WTC11 (cell line): Measurements from ENCODE around the gene USP26. TPM values are rescaled to one million over a fixed set of nuclear protein-coding genes. Genes with fewer than 3 reads are reported as not detected.
"Not testable (repeated sequence)": the region's sequence is repeated elsewhere in the genome, so short reads cannot be mapped to it uniquely, and the experiment has no call there.

Source experiments
- ATAC-seq: fragments of 200-7000 bp; cut with Tn5 transposase; 2 replicates; pipeline ENCODE4 v1.10.0; 2021; ENCODE audit warnings: mild to moderate bottlenecking, moderate library complexity
- CTCF ChIA-PET: fragments of 300-600 bp; sonication (Branson Sonifier 250); formaldehyde crosslinking; loops from one replicate; lab custom pipeline; 2021; ENCODE audit warnings: antibody characterized with exemption; lab: Charles Lee
- POLR2A ChIA-PET: fragments of 350-600 bp; sonication (Branson Sonifier 250); formaldehyde crosslinking; loops from one replicate; lab custom pipeline; 2021; ENCODE audit warnings: antibody characterized with exemption; lab: Charles Lee
- DNase-seq: peaks from one replicate; pipeline ENCODE4 v3.0.0; 2021; ENCODE audit warnings: low spot score
- H3K27ac Mint-ChIP-seq: 2 replicates; pipeline ENCODE4 v1.8.0; 2021; ENCODE audit warnings: mixed read lengths
- H3K27me3 Mint-ChIP-seq: 2 replicates; pipeline ENCODE4 v1.8.0; 2021; ENCODE audit warnings: low read depth, mild to moderate bottlenecking, moderate library complexity, mixed read lengths
- H3K36me3 Mint-ChIP-seq: 2 replicates; pipeline ENCODE4 v1.8.0; 2021; ENCODE audit warnings: mixed read lengths
- H3K4me1 Mint-ChIP-seq: 2 replicates; pipeline ENCODE4 v1.8.0; 2022; ENCODE audit warnings: mixed read lengths
- H3K4me3 Mint-ChIP-seq: 2 replicates; pipeline ENCODE4 v1.8.0; 2021; ENCODE audit warnings: mild to moderate bottlenecking, moderate library complexity, mixed read lengths
- H3K9me3 Mint-ChIP-seq: 2 replicates; pipeline ENCODE4 v1.8.0; 2021; ENCODE audit warnings: mixed read lengths
- ATF6 ChIP-seq: sonication (generic); formaldehyde crosslinking; IDR thresholded peaks from 2 replicates; pipeline ENCODE4 v1.8.1; 2023; ENCODE audit warnings: mild to moderate bottlenecking, missing genetic modification reagents
- CBFB ChIP-seq: sonication (generic); formaldehyde crosslinking; IDR thresholded peaks from 2 replicates; pipeline ENCODE4 v1.8.1; 2022; ENCODE audit warnings: mild to moderate bottlenecking, low read depth, missing genetic modification reagents
- ELF4 ChIP-seq: sonication (generic); formaldehyde crosslinking; IDR thresholded peaks from 2 replicates; pipeline ENCODE4 v1.8.1; 2022; ENCODE audit warnings: low read depth, mild to moderate bottlenecking, moderate library complexity, missing genetic modification reagents
- ETV6 ChIP-seq: sonication (generic); formaldehyde crosslinking; IDR thresholded peaks from 2 replicates; pipeline ENCODE4 v1.8.1; 2022; ENCODE audit warnings: mild to moderate bottlenecking, missing genetic modification reagents
- FOXJ3 ChIP-seq: sonication (generic); formaldehyde crosslinking; IDR thresholded peaks from 2 replicates; pipeline ENCODE4 v1.9.0; 2021; ENCODE audit warnings: missing genetic modification reagents, mild to moderate bottlenecking, borderline replicate concordance
- FOXK1 ChIP-seq: sonication (generic); formaldehyde crosslinking; IDR thresholded peaks from 2 replicates; pipeline ENCODE4 v1.8.0; 2022; ENCODE audit warnings: mild to moderate bottlenecking, moderate library complexity, missing genetic modification reagents
- GABPB1 ChIP-seq: sonication (generic); formaldehyde crosslinking; IDR thresholded peaks from 2 replicates; pipeline ENCODE4 v1.8.1; 2023; ENCODE audit warnings: mild to moderate bottlenecking, missing genetic modification reagents
- IRF2 ChIP-seq: sonication (generic); formaldehyde crosslinking; IDR thresholded peaks from 2 replicates; pipeline ENCODE4 v1.8.0; 2022; ENCODE audit warnings: low read depth, missing genetic modification reagents, borderline replicate concordance
- NFYB ChIP-seq: sonication (generic); formaldehyde crosslinking; conservative IDR thresholded peaks from 2 replicates; pipeline ENCODE4 v1.8.0; 2022; ENCODE audit warnings: low read depth, missing genetic modification reagents
- NR1H2 ChIP-seq: sonication (generic); formaldehyde crosslinking; IDR thresholded peaks from 2 replicates; pipeline ENCODE4 v1.9.0; 2021; ENCODE audit warnings: mild to moderate bottlenecking, moderate library complexity, missing genetic modification reagents
- OVOL2 ChIP-seq: fragments of 250-450 bp; sonication (Bioruptor Pico); IDR thresholded peaks from 2 replicates; pipeline ENCODE4 v1.9.0; 2021; ENCODE audit warnings: mild to moderate bottlenecking, borderline replicate concordance
- RELA ChIP-seq: sonication (generic); formaldehyde crosslinking; IDR thresholded peaks from 2 replicates; pipeline ENCODE4 v1.8.1; 2022; ENCODE audit warnings: missing genetic modification reagents, mild to moderate bottlenecking, borderline replicate concordance
- SMAD4 ChIP-seq: sonication (generic); formaldehyde crosslinking; IDR thresholded peaks from 2 replicates; pipeline ENCODE4 v1.8.0; 2022; ENCODE audit warnings: mild to moderate bottlenecking, missing genetic modification reagents
- SP1 ChIP-seq: sonication (generic); formaldehyde crosslinking; conservative IDR thresholded peaks from 2 replicates; pipeline ENCODE4 v1.8.1; 2022; ENCODE audit warnings: missing genetic modification reagents
- TCF7 ChIP-seq: sonication (generic); formaldehyde crosslinking; IDR thresholded peaks from 2 replicates; pipeline ENCODE4 v1.8.0; 2022; ENCODE audit warnings: mild to moderate bottlenecking, low read depth, missing genetic modification reagents, moderate library complexity
- TEAD4 ChIP-seq: sonication (generic); formaldehyde crosslinking; IDR thresholded peaks from 2 replicates; pipeline ENCODE4 v1.8.0; 2022; ENCODE audit warnings: mild to moderate bottlenecking, missing genetic modification reagents
- ZNF416 ChIP-seq: fragments of 250-450 bp; sonication (Bioruptor Pico); IDR thresholded peaks from 2 replicates; pipeline ENCODE4 v1.9.0; 2021; ENCODE audit warnings: mild to moderate bottlenecking, inconsistent platforms
- ZNF423 ChIP-seq: fragments of 250-450 bp; sonication (Bioruptor Pico); IDR thresholded peaks from 2 replicates; pipeline ENCODE4 v2.1.2; 2022; ENCODE audit warnings: mild to moderate bottlenecking, moderate library complexity
- total RNA-seq: library from RNA; stranded (reverse); gene quantifications from 3 replicates; pipeline ENCODE4 v1.2.3, GENCODE V29; 2021
- TF ChIP-seq, protein P1 (sequence below): sonication (generic); formaldehyde crosslinking; IDR thresholded peaks from 2 replicates; pipeline ENCODE4 v1.8.0; 2022; ENCODE audit warnings: mild to moderate bottlenecking, missing genetic modification reagents
- TF ChIP-seq, protein P2 (sequence below): sonication (generic); formaldehyde crosslinking; IDR thresholded peaks from 2 replicates; pipeline ENCODE4 v1.8.0; 2022; ENCODE audit warnings: mild to moderate bottlenecking, missing genetic modification reagents
- TF ChIP-seq, protein P3 (sequence below): sonication (generic); formaldehyde crosslinking; IDR thresholded peaks from 2 replicates; pipeline ENCODE4 v1.8.0; 2022; ENCODE audit warnings: mild to moderate bottlenecking, missing genetic modification reagents

USP26 gene
- total RNA-seq, 1 experiment from 2014 or later = 0.11 TPM

GRCh38 chrX:132984058-132984650 lies 112.8 kb downstream of the USP26 start:
- no peak overlapping the region for H3K4me3 Mint-ChIP-seq
- no peaks in the 10 kb centered on the region for H3K36me3 Mint-ChIP-seq
- ChIA-PET POLR2A (no interaction called here), CTCF (no interaction called here)
- ATAC-seq (peak; percentile 43; the same call in 1 of the 2 replicates), DNase-seq (no peak)
- no peak overlapping the region for H3K27ac Mint-ChIP-seq
- H3K9me3 Mint-ChIP-seq = peaks cover 3% of the 10 kb centered on the region
- peaks cover 16% of the 10 kb centered on the region for H3K4me1 Mint-ChIP-seq
- H3K27me3 Mint-ChIP-seq = no peaks in the 10 kb centered on the region
- TF ChIP-seq OVOL2 (CRISPR knock-in tag) (no peak), IRF2 (no peak), SMAD4 (no peak), FOXK1 (no peak), ATF6 (CRISPR knock-in tag) (no peak), RELA (CRISPR knock-in tag) (no peak), TEAD4 (no peak), ZNF416 (no peak), ZNF423 (no peak), ELF4 (CRISPR knock-in tag) (no peak), NFYB (CRISPR knock-in tag) (no peak), GABPB1 (CRISPR knock-in tag) (no peak), FOXJ3 (no peak), SP1 (no peak), ETV6 (CRISPR knock-in tag) (no peak), CBFB (no peak)
- TF ChIP-seq, protein P1, sequence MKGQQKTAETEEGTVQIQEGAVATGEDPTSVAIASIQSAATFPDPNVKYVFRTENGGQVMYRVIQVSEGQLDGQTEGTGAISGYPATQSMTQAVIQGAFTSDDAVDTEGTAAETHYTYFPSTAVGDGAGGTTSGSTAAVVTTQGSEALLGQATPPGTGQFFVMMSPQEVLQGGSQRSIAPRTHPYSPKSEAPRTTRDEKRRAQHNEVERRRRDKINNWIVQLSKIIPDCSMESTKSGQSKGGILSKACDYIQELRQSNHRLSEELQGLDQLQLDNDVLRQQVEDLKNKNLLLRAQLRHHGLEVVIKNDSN (CRISPR knock-in tag) = no peak
- TF ChIP-seq, protein P2, sequence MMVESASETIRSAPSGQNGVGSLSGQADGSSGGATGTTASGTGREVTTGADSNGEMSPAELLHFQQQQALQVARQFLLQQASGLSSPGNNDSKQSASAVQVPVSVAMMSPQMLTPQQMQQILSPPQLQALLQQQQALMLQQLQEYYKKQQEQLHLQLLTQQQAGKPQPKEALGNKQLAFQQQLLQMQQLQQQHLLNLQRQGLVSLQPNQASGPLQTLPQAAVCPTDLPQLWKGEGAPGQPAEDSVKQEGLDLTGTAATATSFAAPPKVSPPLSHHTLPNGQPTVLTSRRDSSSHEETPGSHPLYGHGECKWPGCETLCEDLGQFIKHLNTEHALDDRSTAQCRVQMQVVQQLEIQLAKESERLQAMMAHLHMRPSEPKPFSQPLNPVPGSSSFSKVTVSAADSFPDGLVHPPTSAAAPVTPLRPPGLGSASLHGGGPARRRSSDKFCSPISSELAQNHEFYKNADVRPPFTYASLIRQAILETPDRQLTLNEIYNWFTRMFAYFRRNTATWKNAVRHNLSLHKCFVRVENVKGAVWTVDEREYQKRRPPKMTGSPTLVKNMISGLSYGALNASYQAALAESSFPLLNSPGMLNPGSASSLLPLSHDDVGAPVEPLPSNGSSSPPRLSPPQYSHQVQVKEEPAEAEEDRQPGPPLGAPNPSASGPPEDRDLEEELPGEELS (CRISPR knock-in tag) = no peak

DNA sequence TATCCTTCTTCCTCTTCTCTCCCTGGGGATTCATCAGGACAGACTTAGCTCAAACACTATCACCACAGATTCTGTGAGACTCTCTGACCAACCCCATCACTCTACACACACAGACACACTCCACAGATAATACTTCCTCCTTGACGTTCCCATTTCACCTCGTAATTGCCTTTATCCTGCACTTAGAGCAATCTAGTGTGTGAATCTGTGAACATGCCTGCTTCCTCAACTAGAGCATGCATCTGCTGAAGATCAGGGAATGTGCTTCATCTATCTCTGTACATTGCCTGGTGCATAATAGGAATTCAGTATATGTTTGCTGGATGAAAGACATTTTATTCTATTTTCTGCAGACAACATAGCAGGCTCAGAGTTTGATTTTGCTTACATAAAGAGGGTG lies 113.4 kb downstream of the USP26 start:
- Mint-ChIP-seq H3K27me3 (no peaks in the 10 kb centered on the region), H3K27ac (no peak overlapping the region), H3K4me1 (peaks cover 16% of the 10 kb centered on the region), H3K36me3 (no peaks in the 10 kb centered on the region), H3K9me3 (peaks cover 3% of the 10 kb centered on the region), H3K4me3 (no peak overlapping the region)
- no peak for ATAC-seq
- ChIA-PET CTCF (no interaction called here), POLR2A (no interaction called here)
- DNase-seq = no peak
- TF ChIP-seq ZNF416 (no peak), NR1H2 (CRISPR knock-in tag) (no peak), TCF7 (CRISPR knock-in tag) (no peak), IRF2 (no peak), GABPB1 (CRISPR knock-in tag) (no peak)
- TF ChIP-seq, protein P3, sequence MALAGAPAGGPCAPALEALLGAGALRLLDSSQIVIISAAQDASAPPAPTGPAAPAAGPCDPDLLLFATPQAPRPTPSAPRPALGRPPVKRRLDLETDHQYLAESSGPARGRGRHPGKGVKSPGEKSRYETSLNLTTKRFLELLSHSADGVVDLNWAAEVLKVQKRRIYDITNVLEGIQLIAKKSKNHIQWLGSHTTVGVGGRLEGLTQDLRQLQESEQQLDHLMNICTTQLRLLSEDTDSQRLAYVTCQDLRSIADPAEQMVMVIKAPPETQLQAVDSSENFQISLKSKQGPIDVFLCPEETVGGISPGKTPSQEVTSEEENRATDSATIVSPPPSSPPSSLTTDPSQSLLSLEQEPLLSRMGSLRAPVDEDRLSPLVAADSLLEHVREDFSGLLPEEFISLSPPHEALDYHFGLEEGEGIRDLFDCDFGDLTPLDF = no peak
- TF ChIP-seq, all 79 proteins: peak for 0

DNA sequence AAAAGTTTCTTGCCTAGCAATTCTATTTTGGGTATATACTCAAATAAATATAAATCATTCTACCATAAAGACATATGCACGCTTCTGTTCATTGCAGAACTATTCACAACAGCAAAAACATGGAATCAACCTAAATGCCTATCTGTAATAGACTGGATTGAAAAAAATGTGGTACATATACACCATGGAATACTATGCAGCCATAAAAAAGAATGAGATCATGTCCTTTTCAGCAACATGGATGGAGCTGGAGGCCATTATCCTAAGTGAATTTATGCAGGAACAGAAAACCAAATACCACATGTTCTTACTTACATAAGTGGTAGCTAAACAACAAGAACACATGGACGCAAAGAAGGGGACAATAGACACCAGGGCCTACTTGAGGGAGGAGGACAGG lies 116.9 kb downstream of the USP26 start:
- H3K9me3 Mint-ChIP-seq, DNase-seq, ATAC-seq, H3K27me3 Mint-ChIP-seq, POLR2A ChIA-PET, H3K27ac Mint-ChIP-seq, H3K36me3 Mint-ChIP-seq, H3K4me3 Mint-ChIP-seq: not testable (repeated sequence)
- CTCF ChIA-PET = interaction anchor here (1.0 kb wide), 1 partner anchor 25 kb away, joined by 3 read pairs; no protein-coding TSS in a partner anchor
- peaks cover 14% of the 10 kb centered on the region for H3K4me1 Mint-ChIP-seq
